Activated CD8-positive, alpha-beta T cell treated with anti-CD3 and anti-CD28 coated beads, Interleukin-2, amount 10 ng/mL, durations not matched to agents 7 days and 5 days (primary cell): ENCODE results near the gene TNFRSF11A. TPM values are rescaled to one million over a fixed set of nuclear protein-coding genes. Genes with fewer than 3 reads are reported as not detected.

Experiments
- ATAC-seq: fragments of 150-1000 bp; cut with Tn5 transposase; one replicate; pipeline ENCODE4 v1.10.0; 2021; ENCODE audit warnings: moderate library complexity
- CTCF ChIA-PET: fragments of 350-600 bp; sonication (Branson Sonifier 250); formaldehyde crosslinking; loops from one replicate; lab custom pipeline; 2021; ENCODE audit warnings: antibody characterized with exemption; lab: Charles Lee
- POLR2A ChIA-PET: fragments of 350-600 bp; sonication (Branson Sonifier 250); formaldehyde crosslinking; loops from one replicate; lab custom pipeline; 2021; ENCODE audit warnings: antibody characterized with exemption; lab: Charles Lee
- DNase-seq: peaks from one replicate; pipeline ENCODE4 v3.0.0-alpha.2; 2020
- H3K27ac Mint-ChIP-seq: one replicate; pipeline ENCODE4 v1.8.0; 2021; ENCODE audit warnings: mild to moderate bottlenecking, mixed read lengths
- H3K27me3 Mint-ChIP-seq: one replicate; pipeline ENCODE4 v1.8.0; 2021; ENCODE audit warnings: low read depth, mixed read lengths
- H3K36me3 Mint-ChIP-seq: one replicate; pipeline ENCODE4 v1.8.0; 2021; ENCODE audit warnings: low read depth, mixed read lengths
- H3K4me1 Mint-ChIP-seq: one replicate; pipeline ENCODE4 v1.8.0; 2021; ENCODE audit warnings: low read depth, mixed read lengths
- H3K4me3 Mint-ChIP-seq: one replicate; pipeline ENCODE4 v1.8.0; 2021; ENCODE audit warnings: mild to moderate bottlenecking, mixed read lengths
- H3K9me3 Mint-ChIP-seq: one replicate; pipeline ENCODE4 v1.8.0; 2022; ENCODE audit warnings: mixed read lengths; ENCODE audit not compliant: insufficient read depth
- total RNA-seq, 2 experiments: library from RNA; stranded (reverse); gene quantifications; one replicate each; pipeline ENCODE4 v1.2.3, GENCODE V29; 2021

The TNFRSF11A gene
- total RNA-seq, 2 experiments from 2014 or later, result 4.0 to 4.3 TPM

DNA sequence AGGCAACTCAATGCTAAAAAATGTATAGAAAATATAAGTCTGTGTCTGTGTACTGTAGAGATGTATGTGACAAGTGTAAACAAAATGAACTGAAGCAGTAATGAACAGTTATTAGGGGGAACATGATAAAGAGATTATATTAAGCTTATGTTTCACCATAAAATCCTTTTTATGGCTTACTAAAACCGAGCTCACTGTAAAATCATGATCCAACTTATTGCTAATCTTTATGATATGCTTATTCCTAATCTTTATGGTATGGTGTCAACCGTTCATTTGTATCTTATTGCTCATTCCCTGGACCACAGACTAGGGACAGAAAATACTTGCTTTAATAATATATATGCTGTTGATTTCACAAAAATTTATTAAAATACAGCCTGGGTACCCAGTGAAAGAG is 62.1 kb downstream of the TNFRSF11A start:
- POLR2A ChIA-PET, result no interaction called here
- no peaks in the 10 kb centered on the region for H3K36me3 Mint-ChIP-seq
- no peaks in the 10 kb centered on the region for H3K9me3 Mint-ChIP-seq
- no peak for DNase-seq
- no peaks in the 10 kb centered on the region for H3K4me1 Mint-ChIP-seq
- no peaks in the 10 kb centered on the region for H3K27me3 Mint-ChIP-seq
- no peak overlapping the region for H3K4me3 Mint-ChIP-seq
- no peak for ATAC-seq
- H3K27ac Mint-ChIP-seq, result no peak overlapping the region
- CTCF ChIA-PET, result no interaction called here

- H3K4me1 Mint-ChIP-seq, result no peaks in the 10 kb centered on the region
- ATAC-seq (no peak), DNase-seq (no peak)
- H3K4me3 Mint-ChIP-seq, result no peak overlapping the region
- POLR2A ChIA-PET, result no interaction called here
- CTCF ChIA-PET, result no interaction called here
- H3K27me3 Mint-ChIP-seq, result peaks cover 2% of the 10 kb centered on the region
- no peaks in the 10 kb centered on the region for H3K9me3 Mint-ChIP-seq
- H3K36me3 Mint-ChIP-seq, result no peaks in the 10 kb centered on the region
- no peak overlapping the region for H3K27ac Mint-ChIP-seq
Measured at GRCh38 chr18:62388855-62389760, 64.0 kb downstream of the TNFRSF11A start.

DNA sequence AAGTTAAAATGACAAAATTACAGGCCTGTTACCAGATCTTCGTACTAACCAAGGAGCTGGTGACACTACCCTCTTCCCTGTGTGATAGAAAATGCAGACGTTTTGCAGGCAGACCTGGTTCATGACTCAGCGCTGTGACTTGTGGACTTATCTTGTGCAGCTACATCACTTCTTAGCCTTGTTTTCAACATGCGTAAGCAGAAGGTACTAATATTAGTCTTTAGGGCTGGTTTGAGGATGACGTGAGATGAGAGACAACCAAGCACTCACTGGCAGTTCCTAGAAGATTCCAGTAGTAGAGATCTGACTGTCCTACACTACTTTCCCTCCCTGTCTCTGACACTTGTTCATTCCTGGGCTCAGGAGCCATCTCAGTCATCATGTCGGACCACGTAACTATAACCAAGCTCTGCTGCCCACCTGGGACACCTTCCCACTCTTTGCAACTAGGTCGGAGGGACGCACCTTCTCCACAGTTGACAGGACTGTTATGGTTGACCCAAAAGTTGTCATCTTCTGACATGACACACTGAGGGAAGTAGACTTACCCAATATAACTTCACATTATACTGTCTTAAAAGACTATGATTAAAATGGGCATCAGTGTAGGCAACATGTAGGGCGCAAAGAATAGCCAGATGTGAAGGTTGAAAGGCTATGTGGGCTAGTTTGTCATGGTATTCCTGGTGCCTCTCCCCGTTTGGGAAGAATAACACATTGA is 64.8 kb downstream of the TNFRSF11A start:
- peaks cover 2% of the 10 kb centered on the region for H3K27me3 Mint-ChIP-seq

GRCh38 chr18:62394006-62394763 is 69.1 kb downstream of the TNFRSF11A start:
- POLR2A ChIA-PET, result no interaction called here
- H3K27me3 Mint-ChIP-seq, result peaks cover 2% of the 10 kb centered on the region
- ATAC-seq (no peak), DNase-seq (no peak)
- H3K9me3 Mint-ChIP-seq, result no peaks in the 10 kb centered on the region
- CTCF ChIA-PET, result interaction anchor here (1.7 kb wide), 1 partner anchor 27 kb away, joined by 4 read pairs; no protein-coding TSS in a partner anchor
- no peaks in the 10 kb centered on the region for H3K36me3 Mint-ChIP-seq
- peaks cover 6% of the 10 kb centered on the region for H3K4me1 Mint-ChIP-seq
- no peak overlapping the region for H3K27ac Mint-ChIP-seq
- H3K4me3 Mint-ChIP-seq, result no peak overlapping the region

More for the DNA sequence above, 64.8 kb downstream of the TNFRSF11A start:
- H3K4me3 Mint-ChIP-seq, result no peak overlapping the region
- ChIA-PET POLR2A (no interaction called here), CTCF (interaction anchor here (1.0 kb wide), 1 partner anchor 36 kb away, joined by 4 read pairs; no protein-coding TSS in a partner anchor)
- no peaks in the 10 kb centered on the region for H3K9me3 Mint-ChIP-seq
- no peak for ATAC-seq
- H3K27ac Mint-ChIP-seq, result no peak overlapping the region
- no peaks in the 10 kb centered on the region for H3K4me1 Mint-ChIP-seq
- H3K36me3 Mint-ChIP-seq, result no peaks in the 10 kb centered on the region
- no peak for DNase-seq

GRCh38 chr18:62396381-62396780 is 71.3 kb downstream of the TNFRSF11A start:
- CTCF ChIA-PET, result interaction anchor here (1.4 kb wide), 1 partner anchor 24 kb away, joined by 3 read pairs; no protein-coding TSS in a partner anchor
- ATAC-seq, result no peak
- DNase-seq, result no peak

GRCh38 chr18:62396967-62397366 is 71.9 kb downstream of the TNFRSF11A start:
- H3K4me3 Mint-ChIP-seq, result no peak overlapping the region
- no peaks in the 10 kb centered on the region for H3K36me3 Mint-ChIP-seq
- no peaks in the 10 kb centered on the region for H3K9me3 Mint-ChIP-seq
- ChIA-PET CTCF (no interaction called here), POLR2A (no interaction called here)
- H3K4me1 Mint-ChIP-seq, result peaks cover 10% of the 10 kb centered on the region
- no peak overlapping the region for H3K27ac Mint-ChIP-seq
- no peak for ATAC-seq
- DNase-seq, result no peak
- peaks cover 2% of the 10 kb centered on the region for H3K27me3 Mint-ChIP-seq

More at GRCh38 chr18:62396381-62396780, 71.3 kb downstream of the TNFRSF11A start:
- peaks cover 10% of the 10 kb centered on the region for H3K4me1 Mint-ChIP-seq
- H3K9me3 Mint-ChIP-seq, result no peaks in the 10 kb centered on the region
- no peaks in the 10 kb centered on the region for H3K36me3 Mint-ChIP-seq
- H3K27me3 Mint-ChIP-seq, result peaks cover 2% of the 10 kb centered on the region
- no peak overlapping the region for H3K4me3 Mint-ChIP-seq
- H3K27ac Mint-ChIP-seq, result no peak overlapping the region
- POLR2A ChIA-PET, result no interaction called here

- Mint-ChIP-seq H3K4me1 (peaks cover 10% of the 10 kb centered on the region), H3K36me3 (no peaks in the 10 kb centered on the region), H3K4me3 (no peak overlapping the region), H3K27me3 (peaks cover 2% of the 10 kb centered on the region), H3K27ac (no peak overlapping the region), H3K9me3 (peaks cover 3% of the 10 kb centered on the region)
- ATAC-seq (no peak), DNase-seq (no peak)
- ChIA-PET CTCF (interaction anchor here (1.1 kb wide), 1 partner anchor 27 kb away, joined by 3 read pairs; no protein-coding TSS in a partner anchor), POLR2A (no interaction called here)
Measured at GRCh38 chr18:62398291-62398690, 73.2 kb downstream of the TNFRSF11A start.

DNA sequence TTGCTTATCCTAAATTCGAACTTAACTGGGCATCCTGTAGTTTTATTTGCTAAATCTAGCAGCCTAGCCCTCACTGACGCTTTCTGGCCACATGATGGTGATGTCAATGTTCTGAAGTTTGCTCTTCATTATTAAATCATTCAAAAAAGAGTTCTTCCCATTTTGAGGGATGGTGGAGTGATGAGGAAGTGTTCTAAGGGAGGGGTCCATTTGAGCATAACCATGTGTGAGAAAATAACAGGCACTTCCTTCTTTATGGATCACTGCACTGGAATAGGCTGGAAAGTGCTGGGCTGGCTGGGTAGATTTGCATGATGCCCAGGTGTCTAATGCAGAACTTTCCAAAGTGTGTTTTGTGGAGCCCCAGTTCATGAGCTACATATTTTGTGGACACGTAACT is 74.2 kb downstream of the TNFRSF11A start:
- Mint-ChIP-seq H3K4me3 (no peak overlapping the region), H3K4me1 (peaks cover 10% of the 10 kb centered on the region), H3K36me3 (no peaks in the 10 kb centered on the region), H3K27me3 (no peaks in the 10 kb centered on the region), H3K27ac (no peak overlapping the region), H3K9me3 (peaks cover 3% of the 10 kb centered on the region)
- ATAC-seq, result no peak
- POLR2A ChIA-PET, result no interaction called here
- no peak for DNase-seq
- CTCF ChIA-PET, result interaction anchor here (1.1 kb wide), 1 partner anchor 26 kb away, joined by 3 read pairs; no protein-coding TSS in a partner anchor

- Mint-ChIP-seq H3K4me3 (no peak overlapping the region), H3K36me3 (no peaks in the 10 kb centered on the region), H3K27ac (no peak overlapping the region), H3K27me3 (no peaks in the 10 kb centered on the region), H3K4me1 (peaks cover 10% of the 10 kb centered on the region), H3K9me3 (peaks cover 3% of the 10 kb centered on the region)
- ChIA-PET CTCF (interaction anchor here (1.9 kb wide), 1 partner anchor 22 kb away, joined by 5 read pairs; no protein-coding TSS in a partner anchor), POLR2A (interaction anchor here (1.2 kb wide), 1 partner anchor 123 kb away, joined by 3 read pairs; the partner anchor contains the start of gene ZCCHC2)
- ATAC-seq, result no peak
- DNase-seq, result no peak
Measured at GRCh38 chr18:62399781-62400308, 74.7 kb downstream of the TNFRSF11A start.

DNA sequence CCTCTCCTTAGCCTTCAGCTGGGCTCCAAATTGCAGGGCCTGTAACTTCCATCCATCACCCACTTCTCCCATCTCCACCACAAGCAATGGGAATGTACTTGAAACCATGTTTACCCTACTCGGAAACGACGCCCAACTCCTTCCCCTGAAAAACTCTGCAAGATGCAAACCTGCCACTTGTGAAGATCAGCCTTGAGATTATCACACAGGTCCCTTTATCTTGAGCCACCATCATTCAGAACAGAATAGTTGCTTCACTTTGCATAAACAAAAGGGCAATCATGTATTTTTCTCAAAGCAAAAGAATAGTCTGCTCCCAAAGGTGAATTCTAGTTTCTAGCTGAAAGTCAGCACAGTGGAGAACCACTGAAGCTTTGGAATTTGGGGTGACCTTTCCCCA is 75.8 kb downstream of the TNFRSF11A start:
- no peak overlapping the region for H3K27ac Mint-ChIP-seq
- DNase-seq (no peak), ATAC-seq (no peak)
- H3K9me3 Mint-ChIP-seq, result peaks cover 3% of the 10 kb centered on the region
- H3K4me1 Mint-ChIP-seq, result peaks cover 10% of the 10 kb centered on the region
- no peaks in the 10 kb centered on the region for H3K27me3 Mint-ChIP-seq
- H3K4me3 Mint-ChIP-seq, result no peak overlapping the region
- POLR2A ChIA-PET, result interaction anchor here (1.2 kb wide), 1 partner anchor 121 kb away, joined by 3 read pairs; the partner anchor contains the start of gene ZCCHC2
- H3K36me3 Mint-ChIP-seq, result no peaks in the 10 kb centered on the region
- CTCF ChIA-PET, result interaction anchor here (0.7 to 1.9 kb wide), 2 partner anchors 20 to 21 kb away, joined by 3 to 5 read pairs; no protein-coding TSS in a partner anchor
